ENCODE measurements around the gene SEMA6A. TPM values are rescaled to one million over a fixed set of nuclear protein-coding genes. Genes with fewer than 3 reads are reported as not detected.

SEMA6A gene
- total RNA-seq, 1 experiment from 2014 or later: not detected

DNA sequence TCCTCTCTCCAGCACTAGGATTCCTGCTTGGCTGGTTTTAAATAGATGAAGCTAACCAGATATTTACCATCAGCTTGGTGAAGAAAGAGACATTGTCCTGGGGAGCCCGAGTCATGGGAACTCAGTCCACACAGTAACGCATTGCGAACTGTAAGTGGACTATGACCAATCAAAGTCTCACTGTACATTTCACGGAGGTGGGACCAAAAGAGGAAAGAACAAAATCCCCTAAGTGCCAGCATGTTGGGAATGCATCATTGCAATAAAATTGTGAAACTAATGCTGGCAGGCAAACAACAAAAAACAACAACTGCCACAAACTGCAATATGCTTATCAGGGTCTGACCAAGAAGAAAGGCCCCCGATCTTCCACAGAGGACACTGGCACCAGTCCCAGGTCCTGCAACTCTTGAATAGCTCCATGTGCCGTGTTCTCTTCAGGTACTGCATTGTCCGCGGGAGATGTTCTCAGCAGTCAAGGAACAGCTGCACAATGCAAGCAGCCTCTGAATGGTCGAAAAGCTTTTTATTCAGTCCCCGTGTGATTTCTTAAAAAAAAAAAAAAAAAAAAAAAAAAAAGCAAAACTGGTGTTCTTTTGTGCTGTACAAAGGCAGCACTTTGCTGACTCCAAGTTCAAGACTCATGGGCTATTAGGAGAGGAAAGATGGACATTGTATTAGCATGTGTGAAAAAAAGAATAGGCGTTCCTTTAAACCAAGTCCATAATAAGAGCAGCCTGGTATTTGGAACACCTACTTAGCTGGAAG, 38.1 kb downstream of the SEMA6A start:
- ATAC-seq: no peak
- BruUV-seq (replicated peaks): no TSS peak
- Histone ChIP-seq H3K4me2 (ENCODE audit: low read length) (no peak overlapping the region), H3K27me3 (ENCODE audit: low read length) (no peaks in the 10 kb centered on the region), H3K9me2 (replicated peaks; ENCODE audit: low read length) (no peaks in the 10 kb centered on the region), H3K79me2 (ENCODE audit: low read length) (no peaks in the 10 kb centered on the region), H3K27ac (ENCODE audit: low read length) (no peak overlapping the region), H4K20me1 (ENCODE audit: low read length) (no peaks in the 10 kb centered on the region), H3K4me3 (ENCODE audit: low read length) (no peak overlapping the region), H3K9ac (ENCODE audit: low read length) (no peak overlapping the region), H3K36me3 (ENCODE audit: low read depth, low read length) (no peaks in the 10 kb centered on the region), H2AFZ (ENCODE audit: low read length) (no peak overlapping the region), H3F3A (ENCODE audit: low read length, unreplicated experiment) (no peaks in the 10 kb centered on the region), H3K4me1 (ENCODE audit: insufficient read depth, low read length) (no peaks in the 10 kb centered on the region), H3K9me3 (ENCODE audit: low read length) (no peaks in the 10 kb centered on the region)
- ChIA-PET CTCF (no interaction called here), POLR2A (ENCODE audit: unreplicated experiment) (no interaction called here)
- intact Hi-C loops (cut with micrococcal nuclease): no loop called here
- TF ChIP-seq EZH2phosphoT487 (IDR thresholded peaks at IDR 0.05; ENCODE audit: borderline replicate concordance, low read length) (no peak), EZH2 (IDR thresholded peaks at IDR 0.05; ENCODE audit: low read length, unreplicated experiment) (no peak)
- TF ChIP-seq, protein P1, sequence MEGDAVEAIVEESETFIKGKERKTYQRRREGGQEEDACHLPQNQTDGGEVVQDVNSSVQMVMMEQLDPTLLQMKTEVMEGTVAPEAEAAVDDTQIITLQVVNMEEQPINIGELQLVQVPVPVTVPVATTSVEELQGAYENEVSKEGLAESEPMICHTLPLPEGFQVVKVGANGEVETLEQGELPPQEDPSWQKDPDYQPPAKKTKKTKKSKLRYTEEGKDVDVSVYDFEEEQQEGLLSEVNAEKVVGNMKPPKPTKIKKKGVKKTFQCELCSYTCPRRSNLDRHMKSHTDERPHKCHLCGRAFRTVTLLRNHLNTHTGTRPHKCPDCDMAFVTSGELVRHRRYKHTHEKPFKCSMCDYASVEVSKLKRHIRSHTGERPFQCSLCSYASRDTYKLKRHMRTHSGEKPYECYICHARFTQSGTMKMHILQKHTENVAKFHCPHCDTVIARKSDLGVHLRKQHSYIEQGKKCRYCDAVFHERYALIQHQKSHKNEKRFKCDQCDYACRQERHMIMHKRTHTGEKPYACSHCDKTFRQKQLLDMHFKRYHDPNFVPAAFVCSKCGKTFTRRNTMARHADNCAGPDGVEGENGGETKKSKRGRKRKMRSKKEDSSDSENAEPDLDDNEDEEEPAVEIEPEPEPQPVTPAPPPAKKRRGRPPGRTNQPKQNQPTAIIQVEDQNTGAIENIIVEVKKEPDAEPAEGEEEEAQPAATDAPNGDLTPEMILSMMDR (conservative IDR thresholded peaks at IDR 0.05; ENCODE audit: low read depth, low read length): no peak
- DNase-seq: no peak

DNA sequence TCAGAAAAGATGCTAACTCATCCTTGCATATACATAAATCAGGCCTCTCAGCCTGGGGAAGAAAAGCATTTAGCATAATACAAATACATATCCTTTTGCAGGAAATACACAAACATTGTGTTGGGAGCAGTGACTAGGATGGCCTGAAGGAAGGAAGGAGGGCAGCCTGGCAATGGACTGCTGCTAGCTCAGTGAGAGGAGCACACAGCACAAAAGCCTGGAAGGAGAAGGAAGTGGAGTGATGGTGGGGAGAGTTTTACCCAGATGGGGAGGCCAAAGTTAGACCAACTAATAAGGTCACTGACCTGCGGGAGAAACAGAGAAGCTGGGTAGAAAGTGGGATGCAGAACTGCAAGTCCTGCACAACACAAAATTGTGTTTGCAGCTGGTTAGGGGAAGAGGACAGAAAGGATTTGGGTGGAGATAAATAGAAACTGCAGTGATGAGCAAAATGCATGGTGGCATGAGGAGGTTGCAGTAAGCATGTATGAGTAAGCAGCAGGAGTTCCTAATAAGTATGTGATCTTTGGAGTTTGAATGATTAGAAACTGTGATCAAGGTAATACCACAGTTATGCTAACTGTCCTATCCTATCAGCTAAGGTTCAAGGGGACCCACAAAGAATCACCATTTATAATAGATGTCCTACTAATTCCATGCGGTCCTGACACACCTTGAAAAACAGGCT, 39.5 kb downstream of the SEMA6A start:
- intact Hi-C loops (cut with micrococcal nuclease): no loop called here
- ChIA-PET CTCF (no interaction called here), POLR2A (ENCODE audit: unreplicated experiment) (no interaction called here)
- Histone ChIP-seq H3K36me3 (ENCODE audit: low read depth, low read length) (no peaks in the 10 kb centered on the region), H3K27ac (ENCODE audit: low read length) (no peak overlapping the region), H4K20me1 (ENCODE audit: low read length) (no peaks in the 10 kb centered on the region), H3K4me2 (ENCODE audit: low read length) (no peak overlapping the region), H3F3A (ENCODE audit: low read length, unreplicated experiment) (no peaks in the 10 kb centered on the region), H3K27me3 (ENCODE audit: low read length) (no peaks in the 10 kb centered on the region), H3K9ac (ENCODE audit: low read length) (no peak overlapping the region), H3K4me3 (ENCODE audit: low read length) (no peak overlapping the region), H3K4me1 (ENCODE audit: insufficient read depth, low read length) (no peaks in the 10 kb centered on the region), H3K79me2 (ENCODE audit: low read length) (no peaks in the 10 kb centered on the region), H2AFZ (ENCODE audit: low read length) (no peak overlapping the region), H3K9me3 (ENCODE audit: low read length) (no peaks in the 10 kb centered on the region), H3K9me2 (replicated peaks; ENCODE audit: low read length) (no peaks in the 10 kb centered on the region)
- DNase-seq (no peak), ATAC-seq (no peak)
- BruUV-seq (replicated peaks): no TSS peak
- TF ChIP-seq EZH2phosphoT487 (IDR thresholded peaks at IDR 0.05; ENCODE audit: borderline replicate concordance, low read length): no peak
- TF ChIP-seq, protein P1 (conservative IDR thresholded peaks at IDR 0.05; ENCODE audit: low read depth, low read length): no peak
- TF ChIP-seq EZH2 (IDR thresholded peaks at IDR 0.05; ENCODE audit: low read length, unreplicated experiment): no peak

Data from PC-3 (cell line).